NCI-H345 treated with DMSO at 0.1 percent for 48 hours (cell line): ENCODE results near the gene SEC61G.
A peak's percentile ranks its signal among the peaks of the same experiment; 100 is the strongest.

Source experiments
- DNase-seq: peaks from one replicate; lab custom pipeline; 2025; ENCODE audit not compliant: unreplicated experiment; lab: John Stamatoyannopoulos, UW

SEC61G gene

GRCh38 chr7:54769203-54769602 is 10.2 kb upstream of the SEC61G start:
- no peak for DNase-seq

- no peak for DNase-seq
These were observed 5.8 kb upstream of the SEC61G start for GRCh38 chr7:54764861-54765260.

GRCh38 chr7:54757711-54758110 is 1.3 kb downstream of the SEC61G start:
- no peak for DNase-seq

GRCh38 chr7:54749200-54749599 is 9.8 kb downstream of the SEC61G start:
- DNase-seq, result no peak

- DNase-seq, result no peak
These were observed 11.8 kb downstream of the SEC61G start for GRCh38 chr7:54747234-54747633.

- no peak for DNase-seq
These were observed 15.4 kb downstream of the SEC61G start for GRCh38 chr7:54743580-54743979.

GRCh38 chr7:54738737-54739136 is 20.3 kb downstream of the SEC61G start:
- DNase-seq, result no peak

GRCh38 chr7:54729107-54729506 is 29.9 kb downstream of the SEC61G start:
- DNase-seq, result no peak

- no peak for DNase-seq
These were observed 30.6 kb downstream of the SEC61G start for GRCh38 chr7:54728411-54728810.

- DNase-seq, result no peak
These were observed 33.8 kb downstream of the SEC61G start for GRCh38 chr7:54725255-54725654.

GRCh38 chr7:54722502-54722901 is 36.5 kb downstream of the SEC61G start:
- DNase-seq, result no peak

- no peak for DNase-seq
These were observed 37.0 kb downstream of the SEC61G start for GRCh38 chr7:54722026-54722425.

- no peak for DNase-seq
These were observed 39.0 kb downstream of the SEC61G start for GRCh38 chr7:54719974-54720373.

- DNase-seq, result no peak
These were observed 39.6 kb downstream of the SEC61G start for GRCh38 chr7:54719425-54719824.

- no peak for DNase-seq
These were observed 46.2 kb downstream of the SEC61G start for GRCh38 chr7:54712820-54713219.

- no peak for DNase-seq
These were observed 47.0 kb downstream of the SEC61G start for GRCh38 chr7:54711900-54712595.

- no peak for DNase-seq
These were observed 49.7 kb downstream of the SEC61G start for GRCh38 chr7:54709283-54709682.

GRCh38 chr7:54705436-54705835 is 53.6 kb downstream of the SEC61G start:
- peak; percentile 35 for DNase-seq

- no peak for DNase-seq
These were observed 54.2 kb downstream of the SEC61G start for GRCh38 chr7:54704851-54705250.
